ENCODE results near the gene FUZ.

DNA sequence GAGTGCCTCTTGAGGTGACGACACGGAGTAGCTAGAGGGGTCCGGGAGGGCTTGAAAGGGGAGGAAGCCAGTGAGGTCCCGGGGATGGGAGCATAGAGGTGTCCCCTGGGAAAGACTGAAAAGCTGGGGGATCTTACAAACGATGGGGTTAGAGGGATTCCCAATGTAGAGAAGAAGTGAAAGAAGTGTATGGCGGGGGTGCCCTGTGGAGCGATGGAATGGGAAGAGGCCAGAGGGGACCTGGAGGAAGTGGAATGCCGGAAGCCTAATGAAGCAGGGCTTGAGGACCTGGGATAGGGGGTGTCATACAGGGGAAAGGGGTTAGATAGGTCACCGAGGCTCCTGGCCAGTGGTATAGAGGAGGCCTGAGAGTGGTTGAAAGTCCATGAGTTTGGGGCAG, 45.7 kb downstream of the FUZ start:
- TF ChIP-seq, protein P1, sequence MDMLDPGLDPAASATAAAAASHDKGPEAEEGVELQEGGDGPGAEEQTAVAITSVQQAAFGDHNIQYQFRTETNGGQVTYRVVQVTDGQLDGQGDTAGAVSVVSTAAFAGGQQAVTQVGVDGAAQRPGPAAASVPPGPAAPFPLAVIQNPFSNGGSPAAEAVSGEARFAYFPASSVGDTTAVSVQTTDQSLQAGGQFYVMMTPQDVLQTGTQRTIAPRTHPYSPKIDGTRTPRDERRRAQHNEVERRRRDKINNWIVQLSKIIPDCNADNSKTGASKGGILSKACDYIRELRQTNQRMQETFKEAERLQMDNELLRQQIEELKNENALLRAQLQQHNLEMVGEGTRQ (IDR thresholded peaks at IDR 0.05; ENCODE audit: low read depth, low read length): no peak
- TF ChIP-seq, protein P2, sequence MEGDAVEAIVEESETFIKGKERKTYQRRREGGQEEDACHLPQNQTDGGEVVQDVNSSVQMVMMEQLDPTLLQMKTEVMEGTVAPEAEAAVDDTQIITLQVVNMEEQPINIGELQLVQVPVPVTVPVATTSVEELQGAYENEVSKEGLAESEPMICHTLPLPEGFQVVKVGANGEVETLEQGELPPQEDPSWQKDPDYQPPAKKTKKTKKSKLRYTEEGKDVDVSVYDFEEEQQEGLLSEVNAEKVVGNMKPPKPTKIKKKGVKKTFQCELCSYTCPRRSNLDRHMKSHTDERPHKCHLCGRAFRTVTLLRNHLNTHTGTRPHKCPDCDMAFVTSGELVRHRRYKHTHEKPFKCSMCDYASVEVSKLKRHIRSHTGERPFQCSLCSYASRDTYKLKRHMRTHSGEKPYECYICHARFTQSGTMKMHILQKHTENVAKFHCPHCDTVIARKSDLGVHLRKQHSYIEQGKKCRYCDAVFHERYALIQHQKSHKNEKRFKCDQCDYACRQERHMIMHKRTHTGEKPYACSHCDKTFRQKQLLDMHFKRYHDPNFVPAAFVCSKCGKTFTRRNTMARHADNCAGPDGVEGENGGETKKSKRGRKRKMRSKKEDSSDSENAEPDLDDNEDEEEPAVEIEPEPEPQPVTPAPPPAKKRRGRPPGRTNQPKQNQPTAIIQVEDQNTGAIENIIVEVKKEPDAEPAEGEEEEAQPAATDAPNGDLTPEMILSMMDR (conservative IDR thresholded peaks at IDR 0.05; ENCODE audit: low read depth, low read length): no peak
- TF ChIP-seq ELK1 (IDR thresholded peaks at IDR 0.05; ENCODE audit: borderline replicate concordance, low read depth, low read length): no peak
- TF ChIP-seq RAD21 (IDR thresholded peaks at IDR 0.05; ENCODE audit: low read length): no peak
- TF ChIP-seq RFX5 (IDR thresholded peaks at IDR 0.05; ENCODE audit: low read depth, low read length): no peak
- TF ChIP-seq POLR2A (IDR thresholded peaks at IDR 0.05; ENCODE audit: low read depth, low read length): no peak
- no peak for TF ChIP-seq BHLHE40 (IDR thresholded peaks at IDR 0.05; ENCODE audit: low read depth, low read length)
- TF ChIP-seq CEBPB (IDR thresholded peaks at IDR 0.05; ENCODE audit: low read depth, low read length): no peak
- no peak for TF ChIP-seq MXI1 (IDR thresholded peaks at IDR 0.05; ENCODE audit: borderline replicate concordance, low read depth, low read length)
- TF ChIP-seq MAFK (IDR thresholded peaks at IDR 0.05; ENCODE audit: low read depth, low read length): no peak

Measured in IMR-90 (cell line).